Measurements from ENCODE around the gene AMPD1.

Gene AMPD1

GRCh38 chr1:114632427-114632826 is 62.9 kb downstream of the AMPD1 start:
- no peak for DNase-seq (ENCODE audit: low read depth)

- no peak for DNase-seq (ENCODE audit: low read depth)
Measured at GRCh38 chr1:114627107-114627506, 68.2 kb downstream of the AMPD1 start.

- no peak for DNase-seq (ENCODE audit: low read depth)
Measured at GRCh38 chr1:114623364-114623763, 72.0 kb downstream of the AMPD1 start.

Data from fibroblast of the conjunctiva (primary cell).